Placental epithelial cell (primary cell): ENCODE measurements around the gene RAB23. TPM values are rescaled to one million over a fixed set of nuclear protein-coding genes. Genes with fewer than 3 reads are reported as not detected.

Experiments
- total RNA-seq: library from RNA; depleted of rRNA; stranded (reverse); fragments of >200 nt; gene quantifications from 2 replicates; pipeline ENCODE4 v1.2.3, GENCODE V29; 2012

RAB23 gene
- 11.0 and 14.5 TPM in 2 replicates for total RNA-seq

DNA sequence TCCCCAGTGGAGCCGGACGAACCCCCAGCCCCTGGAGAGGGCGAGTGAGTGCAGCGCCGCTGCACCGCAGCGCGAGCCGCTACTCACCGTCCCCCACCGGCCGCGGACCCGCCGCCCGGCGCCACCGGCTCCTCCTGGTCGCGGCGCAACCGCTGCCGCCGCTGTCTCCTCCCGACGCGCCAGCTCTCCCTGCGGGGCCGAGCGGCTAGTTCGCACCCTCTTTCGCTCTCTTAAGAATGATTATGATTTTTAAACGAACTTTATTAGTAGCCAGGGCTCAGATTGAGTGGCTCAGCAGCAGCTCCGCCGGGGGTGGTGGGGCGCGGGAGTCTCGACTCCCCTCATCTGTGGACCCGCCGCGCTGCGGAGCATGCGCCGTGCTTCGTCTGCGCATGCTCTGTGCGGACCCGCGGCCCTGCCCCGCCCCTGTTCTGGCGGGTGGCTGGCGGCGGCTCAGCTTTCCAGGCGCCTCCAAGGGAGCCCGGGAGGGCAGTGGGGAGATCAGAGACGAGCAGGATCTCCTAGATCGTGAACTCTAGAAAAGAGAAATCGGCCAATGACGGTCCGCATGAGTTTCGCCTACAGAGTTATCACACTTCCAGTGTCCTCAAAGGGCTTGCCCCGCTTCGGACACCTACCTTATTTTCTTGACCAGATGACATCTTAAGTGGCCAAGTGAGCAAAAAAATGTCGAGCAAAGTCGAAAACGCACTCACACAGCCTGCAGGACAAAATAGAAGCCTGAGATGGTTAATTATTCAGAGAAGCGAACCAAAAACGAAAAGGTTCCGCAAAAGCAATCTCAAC, at the start of gene RAB23:
Gene RAB23 (minus strand): TSS at position 372 of the 807 bp plus-strand sequence. CDS start 11,927 bp downstream, outside the sequence.

GRCh38 chr6:57172136-57173055, 49.7 kb downstream of the RAB23 start, which contains the start of gene BAG2:
BAG2 (plus strand) TSS chr6:57172326; CDS start chr6:57172698, 372 bp downstream.

Other genes starting within 250 kb of the RAB23 start
- gene KIAA1586, start 175.6 kb downstream of the RAB23 start, total RNA-seq, result 13.4 and 18.8 TPM in 2 replicates
- 79.3 and 84.2 TPM in 2 replicates for gene ZNF451, start 132.1 kb downstream of the RAB23 start, total RNA-seq
- gene BAG2, start 50.0 kb downstream of the RAB23 start, total RNA-seq, result 3.0 and 3.1 TPM in 2 replicates
- gene PRIM2, start 95.3 kb upstream of the RAB23 start, total RNA-seq, result 16.1 and 19.7 TPM in 2 replicates